Stimulated activated CD8-positive, alpha-beta memory T cell treated with anti-CD3 and anti-CD28 coated beads, Interleukin-12 subunit alpha, Interleukin-12 subunit beta, amount 100 ng/mL, for 24 hours (primary cell): ENCODE results near the gene CTCFL.

Experiments
- DNase-seq: peaks from one replicate; pipeline ENCODE4 v3.0.0-alpha.2; 2020; ENCODE audit errors: extremely low read depth

The CTCFL gene

GRCh38 chr20:57524511-57525176, at the start of gene CTCFL:
CTCFL (minus strand) TSS chr20:57525140; CDS start chr20:57524205, 935 bp downstream.
- no peak for DNase-seq

- no peak for DNase-seq
Observed at GRCh38 chr20:57573894-57574293, 49.0 kb upstream of the CTCFL start.

GRCh38 chr20:57573242-57573641, 48.3 kb upstream of the CTCFL start:
- no peak for DNase-seq

GRCh38 chr20:57571782-57572416, 47.0 kb upstream of the CTCFL start:
- DNase-seq: no peak

- DNase-seq: no peak
Observed at GRCh38 chr20:57570920-57571319, 46.0 kb upstream of the CTCFL start.

- no peak for DNase-seq
Observed at GRCh38 chr20:57570145-57570850, 45.4 kb upstream of the CTCFL start.

GRCh38 chr20:57568960-57569359, 44.0 kb upstream of the CTCFL start:
- DNase-seq: no peak

GRCh38 chr20:57568088-57568896, 43.4 kb upstream of the CTCFL start:
- DNase-seq: no peak

- DNase-seq: no peak
Observed at GRCh38 chr20:57567471-57568079, 42.6 kb upstream of the CTCFL start.

- DNase-seq: no peak
Observed at GRCh38 chr20:57566803-57567459, 42.0 kb upstream of the CTCFL start.

GRCh38 chr20:57566399-57566798, 41.5 kb upstream of the CTCFL start:
- no peak for DNase-seq

GRCh38 chr20:57564951-57565642, 40.2 kb upstream of the CTCFL start:
- no peak for DNase-seq

GRCh38 chr20:57564180-57564802, 39.4 kb upstream of the CTCFL start:
- DNase-seq: no peak

- no peak for DNase-seq
Observed at GRCh38 chr20:57563522-57563921, 38.6 kb upstream of the CTCFL start.

- DNase-seq: no peak
Observed at GRCh38 chr20:57562541-57563465, 37.9 kb upstream of the CTCFL start.

- no peak for DNase-seq
Observed at GRCh38 chr20:57561356-57562279, 36.7 kb upstream of the CTCFL start.

- DNase-seq: no peak
Observed at GRCh38 chr20:57560554-57561355, 35.8 kb upstream of the CTCFL start, which contains the start of gene PCK1. PCK1 (plus strand) TSS chr20:57561110; CDS start chr20:57561412, 302 bp downstream.
